ENCODE results near the gene PPP1R37.
A peak's percentile ranks its signal among the peaks of the same experiment; 100 is the strongest.

PPP1R37 gene

DNA sequence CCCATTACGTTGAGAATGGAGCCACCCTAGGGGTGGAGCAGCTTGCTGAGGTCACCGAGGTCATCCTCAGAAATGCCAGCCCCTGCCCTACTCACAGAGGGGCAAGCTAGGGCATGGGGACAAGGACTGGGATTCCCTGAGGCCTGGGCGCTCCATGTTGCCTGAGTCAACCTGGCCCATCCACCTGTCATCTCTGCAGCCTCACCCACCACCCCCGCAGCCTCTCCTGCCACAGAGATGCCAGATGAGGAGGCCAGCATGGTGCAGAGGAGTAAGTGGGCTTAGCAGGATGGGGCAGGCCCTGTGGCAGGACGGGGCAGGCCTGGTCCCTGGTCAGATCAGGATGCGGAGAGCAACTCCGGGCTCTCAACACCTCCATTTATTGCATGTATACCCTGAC is 58.3 kb downstream of the PPP1R37 start:
- no peak overlapping the region for H3K4me3 ChIP-seq (ENCODE audit: low read depth in 1 of 2, low read length in 2 of 2)
- H3K36me3 ChIP-seq (ENCODE audit: control insufficient read depth in 1 of 2, insufficient read depth in 2 of 2, low read length in 2 of 2) = peaks cover 0 to 11% of the 10 kb centered on the region in 2 donors
- H3K9me3 ChIP-seq (ENCODE audit: control insufficient read depth in 1 of 2, low read length in 2 of 2) = no peaks in the 10 kb centered on the region
- peaks cover 19% of the 10 kb centered on the region for H3K27me3 ChIP-seq (ENCODE audit: low read depth, low read length)
- no peak overlapping the region for H3K27ac ChIP-seq (ENCODE audit: low read length)
- H3K4me1 ChIP-seq (ENCODE audit: control insufficient read depth in 1 of 2, insufficient read depth in 2 of 2, low read length in 2 of 2) = peaks cover 0 to 25% of the 10 kb centered on the region in 2 donors

DNA sequence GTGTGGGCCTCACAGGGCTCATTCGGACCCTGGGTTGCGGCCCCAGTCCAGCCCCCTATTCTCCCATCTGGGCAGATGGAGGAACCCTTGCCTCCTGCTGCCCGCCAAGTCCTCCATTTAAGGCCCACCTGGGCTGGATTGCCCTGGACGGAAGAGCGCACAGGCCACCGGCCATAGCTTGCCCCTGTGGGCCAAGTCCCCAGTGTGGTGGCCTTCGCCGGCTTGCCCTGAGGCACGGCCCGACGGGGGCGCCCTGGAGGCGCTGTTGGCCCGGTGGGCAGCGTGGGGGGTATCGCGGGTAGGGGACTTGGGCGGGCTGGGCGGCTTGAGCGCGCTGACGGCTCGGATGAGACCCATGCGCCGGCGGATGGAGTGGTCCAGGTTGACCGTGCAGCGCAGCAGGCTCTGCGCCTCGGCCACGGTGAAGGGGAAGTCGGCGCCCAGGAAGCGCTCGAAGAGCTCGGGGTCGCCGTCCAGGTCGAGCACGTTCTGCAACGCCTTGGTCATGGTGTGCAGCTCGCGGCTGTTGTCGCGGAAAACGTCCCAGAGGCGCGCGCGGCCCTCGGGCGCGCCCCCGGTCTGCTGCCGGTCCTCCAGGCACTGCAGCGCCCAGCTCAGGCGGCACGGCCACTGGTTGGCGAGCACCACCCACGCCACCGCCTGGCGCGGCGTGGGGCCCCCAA is 59.0 kb downstream of the PPP1R37 start:
- H3K36me3 ChIP-seq (ENCODE audit: control insufficient read depth in 1 of 2, insufficient read depth in 2 of 2, low read length in 2 of 2) = peaks cover 0 to 4% of the 10 kb centered on the region in 2 donors
- H3K27ac ChIP-seq (ENCODE audit: low read length) = no peak overlapping the region
- peak overlapping the region in 1 of 2 donors; percentile 46 for H3K4me3 ChIP-seq (ENCODE audit: low read depth in 1 of 2, low read length in 2 of 2)
- H3K9me3 ChIP-seq (ENCODE audit: control insufficient read depth in 1 of 2, low read length in 2 of 2) = no peaks in the 10 kb centered on the region
- H3K27me3 ChIP-seq (ENCODE audit: low read depth, low read length) = peaks cover 19% of the 10 kb centered on the region
- peaks cover 0 to 25% of the 10 kb centered on the region in 2 donors for H3K4me1 ChIP-seq (ENCODE audit: control insufficient read depth in 1 of 2, insufficient read depth in 2 of 2, low read length in 2 of 2)

DNA sequence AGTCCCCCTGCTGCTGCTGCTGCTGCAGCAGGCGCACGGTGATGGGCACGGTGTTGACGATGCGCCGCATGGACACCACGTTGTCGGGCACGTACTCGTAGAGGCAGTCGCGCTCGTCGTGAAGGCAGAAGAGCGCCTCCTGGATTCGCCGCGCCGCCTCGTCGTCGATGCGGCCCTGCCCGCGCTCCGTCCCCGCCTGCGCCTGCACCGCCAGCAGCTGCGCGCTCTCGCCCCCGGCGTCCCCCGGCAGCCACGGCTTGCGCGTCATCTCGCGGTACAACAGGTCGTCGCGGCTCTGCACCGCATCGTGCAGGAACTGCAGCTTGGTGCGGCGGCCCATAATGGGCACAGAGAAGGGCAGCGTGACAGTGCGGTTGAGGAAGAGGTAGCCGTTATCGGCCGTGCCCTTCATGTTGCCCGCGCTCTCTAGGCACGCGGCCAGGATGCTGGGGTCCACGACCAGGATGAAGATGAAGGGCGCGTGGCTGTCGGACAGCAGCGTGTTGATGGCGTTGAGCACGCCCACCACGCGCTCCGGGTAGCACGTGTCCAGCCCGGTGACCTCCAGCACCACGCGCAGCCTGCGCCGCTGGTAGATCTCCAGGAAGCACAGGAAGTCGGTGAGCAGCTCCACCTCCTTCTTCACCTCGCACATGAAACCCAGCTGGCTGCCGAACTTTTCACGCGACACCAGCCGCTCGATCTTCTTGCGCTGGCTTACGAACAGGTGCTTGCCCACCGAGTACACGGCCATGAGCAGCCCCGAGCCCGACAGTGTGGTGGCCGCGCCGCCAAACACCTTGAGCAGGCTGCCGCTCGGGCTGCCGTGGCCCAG is 59.7 kb downstream of the PPP1R37 start:
- H3K9me3 ChIP-seq (ENCODE audit: control insufficient read depth in 1 of 2, low read length in 2 of 2) = no peaks in the 10 kb centered on the region
- H3K27me3 ChIP-seq (ENCODE audit: low read depth, low read length) = peaks cover 19% of the 10 kb centered on the region
- H3K27ac ChIP-seq (ENCODE audit: low read length) = no peak overlapping the region
- no peaks in the 10 kb centered on the region for H3K36me3 ChIP-seq (ENCODE audit: control insufficient read depth in 1 of 2, insufficient read depth in 2 of 2, low read length in 2 of 2)
- H3K4me1 ChIP-seq (ENCODE audit: control insufficient read depth in 1 of 2, insufficient read depth in 2 of 2, low read length in 2 of 2) = peaks cover 0 to 25% of the 10 kb centered on the region in 2 donors
- H3K4me3 ChIP-seq (ENCODE audit: low read depth in 1 of 2, low read length in 2 of 2) = peak overlapping the region in 1 of 2 donors; percentile 46

DNA sequence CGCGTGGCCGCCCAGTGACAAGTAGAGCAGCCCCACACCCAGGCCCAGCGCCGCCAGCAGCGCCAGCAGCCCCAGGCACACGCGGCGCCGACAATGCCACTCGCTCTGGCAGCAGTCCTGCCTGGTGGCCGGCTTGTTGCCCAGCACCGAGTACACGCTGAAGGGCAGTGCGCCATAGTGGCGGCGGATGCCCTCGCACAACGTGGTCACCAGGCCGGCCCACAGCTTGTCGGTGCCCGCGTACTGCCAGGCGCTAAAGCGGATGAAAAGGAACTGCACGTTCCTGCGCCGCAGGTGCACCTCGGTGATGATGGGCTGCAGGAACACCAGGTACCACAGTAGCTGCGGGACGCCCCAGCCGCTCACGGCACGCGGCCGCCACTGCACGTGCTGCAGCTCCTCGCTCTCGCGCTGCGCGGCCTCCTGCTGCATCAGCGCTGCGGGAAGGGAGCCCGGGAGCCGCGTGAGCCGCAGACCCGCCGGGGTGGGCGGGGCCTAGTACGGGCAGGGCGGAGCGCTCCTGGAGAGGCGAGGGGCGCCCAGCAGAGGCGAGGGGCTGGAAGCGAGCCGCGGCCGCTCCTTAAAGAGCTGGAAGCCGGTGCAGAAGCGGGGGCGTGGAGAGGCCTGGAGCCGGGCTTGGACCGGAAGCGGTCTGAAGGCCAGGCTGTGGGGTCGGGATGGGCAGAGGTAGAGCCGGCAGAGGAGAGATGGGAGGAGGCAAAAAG is 60.5 kb downstream of the PPP1R37 start:
- H3K36me3 ChIP-seq (ENCODE audit: control insufficient read depth in 1 of 2, insufficient read depth in 2 of 2, low read length in 2 of 2) = no peaks in the 10 kb centered on the region
- peaks cover 0 to 25% of the 10 kb centered on the region in 2 donors for H3K4me1 ChIP-seq (ENCODE audit: control insufficient read depth in 1 of 2, insufficient read depth in 2 of 2, low read length in 2 of 2)
- H3K27me3 ChIP-seq (ENCODE audit: low read depth, low read length) = peaks cover 19% of the 10 kb centered on the region
- peak overlapping the region in 1 of 2 donors; percentile 46 for H3K4me3 ChIP-seq (ENCODE audit: low read depth in 1 of 2, low read length in 2 of 2)
- H3K9me3 ChIP-seq (ENCODE audit: control insufficient read depth in 1 of 2, low read length in 2 of 2) = no peaks in the 10 kb centered on the region
- no peak overlapping the region for H3K27ac ChIP-seq (ENCODE audit: low read length)

DNA sequence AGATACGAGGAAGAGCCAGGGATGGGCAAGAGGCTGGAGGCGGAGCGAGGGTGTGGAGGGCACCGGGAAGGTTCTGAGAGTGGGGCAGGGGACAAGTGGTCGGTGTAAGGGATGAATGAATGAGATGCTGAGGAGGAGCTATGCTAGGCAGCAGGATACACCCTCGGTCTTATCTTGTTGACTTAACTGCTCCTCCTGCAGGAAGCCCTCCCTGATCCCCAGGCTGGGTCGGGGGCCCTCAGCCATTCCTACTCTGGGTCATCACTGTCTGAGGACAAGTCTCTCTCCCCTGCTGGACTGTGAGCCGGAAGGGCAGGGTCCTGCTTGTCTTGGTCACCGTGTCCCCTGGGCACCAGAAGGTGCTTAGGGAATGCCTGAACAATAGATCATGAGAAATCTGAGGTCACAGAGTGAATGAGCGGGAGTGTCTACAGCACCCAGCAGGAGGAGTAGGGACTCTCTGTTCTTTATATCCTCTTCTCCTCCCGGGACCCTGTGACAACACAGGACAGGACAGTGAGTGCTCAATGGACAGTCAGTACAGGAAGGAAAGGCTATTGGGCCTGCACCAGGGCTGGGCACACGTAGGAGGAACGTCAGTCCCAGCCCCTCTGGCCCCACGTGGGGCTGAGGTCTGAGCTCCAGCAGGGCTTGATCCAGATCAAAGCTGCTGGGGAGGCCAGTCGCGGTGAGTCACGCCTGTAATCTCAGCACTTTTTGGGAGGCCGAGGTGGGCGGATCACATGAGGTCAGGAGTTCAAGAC is 61.3 kb downstream of the PPP1R37 start:
- peaks cover 19% of the 10 kb centered on the region for H3K27me3 ChIP-seq (ENCODE audit: low read depth, low read length)
- H3K36me3 ChIP-seq (ENCODE audit: control insufficient read depth in 1 of 2, insufficient read depth in 2 of 2, low read length in 2 of 2) = no peaks in the 10 kb centered on the region
- H3K4me1 ChIP-seq (ENCODE audit: control insufficient read depth in 1 of 2, insufficient read depth in 2 of 2, low read length in 2 of 2) = peaks cover 0 to 25% of the 10 kb centered on the region in 2 donors
- no peak overlapping the region for H3K27ac ChIP-seq (ENCODE audit: low read length)
- no peaks in the 10 kb centered on the region for H3K9me3 ChIP-seq (ENCODE audit: control insufficient read depth in 1 of 2, low read length in 2 of 2)
- peak overlapping the region in 1 of 2 donors; percentile 46 for H3K4me3 ChIP-seq (ENCODE audit: low read depth in 1 of 2, low read length in 2 of 2)

DNA sequence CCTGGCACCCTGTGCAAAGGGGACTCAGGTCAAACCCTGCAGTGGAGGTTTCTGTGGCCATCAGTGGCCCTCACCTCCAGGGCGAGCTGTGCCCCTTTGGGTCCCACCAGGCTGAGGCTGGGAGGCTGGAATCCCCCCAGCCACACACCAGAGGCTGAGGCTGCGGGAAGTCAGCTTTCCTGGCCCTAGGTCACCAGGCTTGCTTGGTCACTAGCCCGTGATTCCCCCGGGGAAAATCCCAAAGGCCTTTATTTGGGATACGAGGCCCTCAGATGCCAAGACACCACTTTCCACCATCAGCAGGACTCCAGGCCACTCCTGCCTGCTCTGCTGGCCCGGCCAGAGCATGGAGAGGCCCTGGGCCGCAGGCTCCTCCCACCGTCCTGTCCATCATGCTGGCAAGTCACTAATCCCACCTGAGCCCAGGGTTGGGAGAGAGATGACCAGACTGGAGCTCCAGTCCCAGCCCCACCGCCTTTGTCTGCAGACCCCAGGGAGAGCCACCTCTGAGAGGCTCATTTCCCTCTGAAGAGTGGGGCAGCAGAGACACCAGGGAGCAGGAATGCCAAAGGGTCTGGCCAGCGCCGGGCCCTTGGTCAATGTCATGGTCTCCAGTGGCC is 63.1 kb downstream of the PPP1R37 start:
- Histone ChIP-seq H3K9me3 (ENCODE audit: control insufficient read depth in 1 of 2, low read length in 2 of 2) (no peaks in the 10 kb centered on the region), H3K4me1 (ENCODE audit: control insufficient read depth in 1 of 2, insufficient read depth in 2 of 2, low read length in 2 of 2) (peaks cover 0 to 25% of the 10 kb centered on the region in 2 donors), H3K27me3 (ENCODE audit: low read depth, low read length) (peaks cover 16% of the 10 kb centered on the region), H3K27ac (ENCODE audit: low read length) (no peak overlapping the region), H3K36me3 (ENCODE audit: control insufficient read depth in 1 of 2, insufficient read depth in 2 of 2, low read length in 2 of 2) (no peaks in the 10 kb centered on the region), H3K4me3 (ENCODE audit: low read depth in 1 of 2, low read length in 2 of 2) (no peak overlapping the region)

DNA sequence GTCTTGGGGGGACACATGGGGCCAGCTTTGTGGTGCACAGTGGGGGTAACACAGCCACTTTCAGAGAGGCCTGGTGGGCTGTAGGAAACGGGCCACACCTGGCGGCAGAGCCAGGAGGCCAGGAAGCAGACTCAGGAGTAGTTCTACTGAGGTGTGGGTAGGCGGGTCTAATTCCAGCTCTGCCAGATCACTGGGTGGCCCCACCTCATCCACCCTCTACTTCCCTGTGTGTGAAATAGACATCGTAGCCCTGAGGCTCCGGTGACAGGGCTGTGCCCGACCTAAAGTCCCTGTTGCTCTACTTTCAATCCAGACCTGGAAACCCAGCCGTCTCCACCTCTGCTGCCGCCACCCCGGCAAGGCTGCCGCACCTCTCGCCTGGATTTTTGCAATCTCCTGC is 63.8 kb downstream of the PPP1R37 start:
- Histone ChIP-seq H3K36me3 (ENCODE audit: control insufficient read depth in 1 of 2, insufficient read depth in 2 of 2, low read length in 2 of 2) (no peaks in the 10 kb centered on the region), H3K4me3 (ENCODE audit: low read depth in 1 of 2, low read length in 2 of 2) (no peak overlapping the region), H3K27ac (ENCODE audit: low read length) (no peak overlapping the region), H3K9me3 (ENCODE audit: control insufficient read depth in 1 of 2, low read length in 2 of 2) (no peaks in the 10 kb centered on the region), H3K4me1 (ENCODE audit: control insufficient read depth in 1 of 2, insufficient read depth in 2 of 2, low read length in 2 of 2) (peaks cover 0 to 23% of the 10 kb centered on the region in 2 donors), H3K27me3 (ENCODE audit: low read depth, low read length) (peaks cover 10% of the 10 kb centered on the region)

DNA sequence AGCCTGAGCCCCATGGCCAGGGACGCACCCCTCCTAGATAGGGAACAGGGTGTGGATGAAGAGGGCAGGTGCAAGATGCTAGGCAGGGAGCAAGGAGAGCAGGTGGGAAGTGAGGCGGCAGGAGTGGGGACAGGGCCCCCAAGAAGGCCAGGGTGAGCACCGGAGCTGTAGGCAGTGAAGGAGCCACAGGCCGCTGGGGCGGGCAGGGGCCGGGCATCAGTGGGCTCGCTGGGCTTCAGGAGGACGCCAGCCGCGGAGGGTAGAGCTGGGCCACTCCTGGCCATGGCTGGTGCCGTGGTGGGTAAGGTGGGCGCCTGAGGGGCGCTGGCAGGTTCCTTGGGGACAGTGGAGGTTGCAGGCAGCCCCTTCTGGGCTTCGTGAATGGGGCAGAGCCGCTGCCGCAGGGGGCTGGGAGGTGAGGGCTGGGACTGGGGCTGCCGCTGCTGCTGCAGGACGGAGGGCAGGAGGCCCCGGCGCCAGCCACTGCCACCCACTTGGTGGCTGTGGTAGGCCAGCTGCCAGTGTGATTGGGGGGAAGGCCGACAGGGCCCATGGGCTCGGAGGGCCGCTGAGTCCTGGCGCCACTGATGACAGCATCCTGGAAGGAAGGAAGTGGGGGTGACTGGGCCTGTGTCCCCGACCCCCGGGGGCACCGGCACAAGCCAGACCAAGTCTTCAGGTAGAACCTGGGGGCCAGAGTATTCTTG is 65.7 kb downstream of the PPP1R37 start:
- H3K4me1 ChIP-seq (ENCODE audit: control insufficient read depth in 1 of 2, insufficient read depth in 2 of 2, low read length in 2 of 2) = peaks cover 0 to 4% of the 10 kb centered on the region in 2 donors
- H3K36me3 ChIP-seq (ENCODE audit: control insufficient read depth in 1 of 2, insufficient read depth in 2 of 2, low read length in 2 of 2) = no peaks in the 10 kb centered on the region
- no peak overlapping the region for H3K27ac ChIP-seq (ENCODE audit: low read length)
- H3K4me3 ChIP-seq (ENCODE audit: low read depth in 1 of 2, low read length in 2 of 2) = no peak overlapping the region
- no peaks in the 10 kb centered on the region for H3K9me3 ChIP-seq (ENCODE audit: control insufficient read depth in 1 of 2, low read length in 2 of 2)
- no peaks in the 10 kb centered on the region for H3K27me3 ChIP-seq (ENCODE audit: low read depth, low read length)

DNA sequence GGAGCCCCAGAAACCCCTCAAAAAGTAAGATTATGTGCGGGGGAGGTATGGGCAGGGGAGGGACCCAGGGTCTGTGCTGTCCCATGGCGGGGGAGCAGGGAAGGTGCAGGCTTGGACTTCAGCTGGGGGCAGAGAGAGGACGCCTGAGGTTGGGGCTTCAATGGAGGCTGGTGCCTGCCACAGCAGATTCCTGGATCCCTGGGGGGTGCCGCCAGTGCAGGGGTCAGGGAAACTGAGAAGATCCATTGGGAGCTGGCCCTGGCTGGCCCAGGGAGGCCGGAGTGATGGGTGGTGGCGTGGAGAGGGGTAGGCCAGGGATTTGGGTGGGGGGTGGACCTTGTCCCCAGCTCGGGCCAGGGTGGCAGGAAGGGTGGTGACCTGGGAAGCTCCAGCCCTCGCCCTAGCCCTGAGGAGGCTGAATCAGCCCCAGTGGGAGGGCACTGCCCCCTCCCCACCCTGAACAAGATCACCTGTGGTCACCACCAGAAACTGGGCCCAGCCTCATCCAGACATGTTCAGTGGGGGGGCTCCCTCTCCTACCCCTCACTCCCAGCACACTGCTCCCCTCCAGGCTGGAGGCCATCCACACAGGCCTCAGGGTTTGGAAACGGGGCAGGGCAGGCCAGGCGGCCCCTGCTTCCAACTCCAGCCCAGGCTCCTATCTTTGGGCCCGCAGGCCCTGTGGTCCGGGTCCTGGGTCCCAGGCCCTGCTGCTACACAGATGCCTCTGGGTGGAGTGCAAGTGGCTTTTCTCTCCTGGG is 66.4 kb downstream of the PPP1R37 start:
- Histone ChIP-seq H3K4me3 (ENCODE audit: low read depth in 1 of 2, low read length in 2 of 2) (no peak overlapping the region), H3K27me3 (ENCODE audit: low read depth, low read length) (no peaks in the 10 kb centered on the region), H3K27ac (ENCODE audit: low read length) (no peak overlapping the region)

More for the DNA sequence above, 66.4 kb downstream of the PPP1R37 start:
- Histone ChIP-seq H3K36me3 (ENCODE audit: control insufficient read depth in 1 of 2, insufficient read depth in 2 of 2, low read length in 2 of 2) (no peaks in the 10 kb centered on the region), H3K9me3 (ENCODE audit: control insufficient read depth in 1 of 2, low read length in 2 of 2) (no peaks in the 10 kb centered on the region), H3K4me1 (ENCODE audit: control insufficient read depth in 1 of 2, insufficient read depth in 2 of 2, low read length in 2 of 2) (peaks cover 0 to 2% of the 10 kb centered on the region in 2 donors)
